HG03025 (cell line): Measurements from ENCODE around the gene NEURL2.

Experiments used
- ATAC-seq: cut with Tn5 transposase; IDR thresholded peaks from one replicate; pipeline ENCODE4 v1.9.1; 2021; ENCODE audit warnings: mild to moderate bottlenecking, moderate library complexity; ENCODE audit not compliant: unreplicated experiment, low FRiP score

NEURL2 gene

DNA sequence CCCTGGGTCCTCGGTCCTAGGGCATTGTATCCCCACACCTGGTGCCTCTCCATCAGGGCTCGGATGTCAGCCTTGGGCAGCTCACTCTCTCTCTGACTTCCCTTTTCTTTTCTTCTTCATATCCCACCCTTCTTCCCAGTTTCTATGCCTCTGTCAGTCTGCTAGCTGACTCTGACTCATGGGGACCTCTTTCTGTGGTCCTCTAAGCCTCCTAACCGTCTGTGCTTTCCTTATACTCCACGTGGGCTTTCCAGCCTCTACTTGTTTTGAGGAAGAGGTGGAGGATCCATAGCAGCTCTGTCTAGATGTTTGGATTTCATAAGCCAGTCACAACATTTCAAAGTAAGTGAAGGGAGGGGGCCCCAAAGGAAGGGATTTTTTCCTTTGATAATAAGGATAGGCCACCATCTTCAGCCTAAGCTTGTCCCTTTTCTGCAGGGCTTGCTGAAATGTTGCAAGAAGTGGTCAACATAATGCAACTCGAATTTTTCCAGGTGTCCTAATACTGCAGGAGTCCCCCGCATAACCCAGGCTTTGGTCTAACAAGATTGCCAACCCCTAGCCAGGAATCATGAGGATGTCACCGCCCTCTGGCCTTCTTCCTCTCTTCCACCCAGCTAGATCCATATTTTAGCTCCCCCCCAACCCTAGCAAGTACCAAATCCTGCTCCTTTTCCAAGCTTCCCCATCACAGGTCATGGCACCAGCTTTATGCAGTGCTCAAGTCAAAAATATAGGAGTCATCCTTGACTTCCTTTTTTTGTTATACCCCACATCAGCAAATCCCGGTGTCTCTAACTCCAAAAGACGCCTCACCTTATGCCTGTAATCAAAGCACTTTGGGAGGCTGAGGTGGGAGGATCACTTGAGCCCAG, 29.7 kb upstream of the NEURL2 start:
- ATAC-seq, result no peak

DNA sequence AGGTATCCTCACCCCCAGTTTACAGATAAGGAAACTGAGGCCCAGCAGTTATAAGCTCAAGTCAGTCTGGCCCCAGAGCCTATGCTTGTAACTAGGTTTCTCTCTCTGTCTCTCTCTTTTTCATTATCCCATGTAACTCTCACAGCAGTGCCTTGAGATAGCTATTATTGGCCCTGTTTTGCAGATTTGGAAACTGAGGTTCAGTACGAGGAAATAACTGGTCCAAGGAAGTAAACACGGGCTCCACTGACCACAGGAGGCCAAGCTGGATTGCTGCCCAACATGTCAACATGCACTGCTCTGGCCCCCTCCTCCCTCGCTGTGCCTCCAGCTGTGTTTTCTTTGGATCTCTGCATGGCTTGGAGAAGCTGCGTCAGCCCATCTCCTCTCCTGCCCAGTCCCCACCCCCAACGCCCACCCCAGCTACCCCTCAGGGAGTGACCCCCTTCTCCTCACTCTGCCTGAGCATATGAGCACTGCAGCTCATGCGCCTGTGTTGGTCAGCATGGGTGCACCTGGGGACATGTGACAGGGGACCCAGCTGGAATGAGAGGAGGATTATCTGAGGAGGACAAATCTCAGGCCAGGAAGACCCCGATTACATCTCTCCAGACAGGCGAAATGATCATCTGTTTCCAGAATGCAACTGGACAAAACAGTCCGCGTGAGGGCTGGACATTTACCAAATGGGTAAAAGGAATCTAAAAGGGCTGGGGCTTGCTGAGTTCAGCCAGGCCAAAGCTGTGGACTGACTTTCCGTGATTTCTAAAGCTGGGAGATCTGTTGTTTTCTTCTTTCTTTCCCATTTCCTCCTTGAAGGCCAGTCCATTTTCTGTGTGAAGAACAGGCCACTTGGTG, 28.8 kb upstream of the NEURL2 start:
- ATAC-seq, result no peak

DNA sequence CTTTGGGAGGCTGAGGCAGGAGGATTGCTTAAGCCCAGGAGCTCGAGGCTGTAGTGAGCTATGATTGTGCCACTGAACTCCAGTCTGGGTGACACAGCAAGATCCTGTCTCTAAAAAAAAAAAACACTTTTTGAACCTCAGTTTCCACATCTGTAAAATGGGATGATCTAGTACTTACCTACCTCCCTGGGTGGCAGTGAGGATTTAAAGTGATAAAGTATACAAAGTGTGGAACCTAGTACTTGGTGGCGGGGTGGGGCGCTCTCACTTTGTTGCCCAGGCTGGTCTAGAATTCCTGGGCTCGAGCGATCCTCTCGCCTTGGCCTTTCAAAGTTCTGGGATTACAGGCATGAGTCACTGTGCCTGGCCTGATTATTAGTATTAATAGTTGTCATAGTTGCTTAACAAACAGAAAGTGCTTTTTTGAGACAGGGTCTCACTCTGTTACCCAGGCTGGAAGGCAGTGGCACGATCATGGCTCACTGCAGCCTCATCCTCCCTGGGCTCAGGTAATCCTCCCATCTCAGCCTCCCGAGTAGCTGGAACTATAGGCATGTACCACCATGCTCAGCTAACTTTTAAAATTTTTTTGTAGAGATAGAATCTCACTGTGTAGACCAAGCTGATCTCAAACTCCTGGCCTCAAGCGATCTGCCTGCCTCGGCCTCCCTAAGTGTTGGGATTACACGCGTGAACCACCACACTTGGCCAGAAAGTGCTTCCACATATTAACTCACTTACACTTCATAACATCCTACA, 27.9 kb upstream of the NEURL2 start:
- ATAC-seq, result no peak

DNA sequence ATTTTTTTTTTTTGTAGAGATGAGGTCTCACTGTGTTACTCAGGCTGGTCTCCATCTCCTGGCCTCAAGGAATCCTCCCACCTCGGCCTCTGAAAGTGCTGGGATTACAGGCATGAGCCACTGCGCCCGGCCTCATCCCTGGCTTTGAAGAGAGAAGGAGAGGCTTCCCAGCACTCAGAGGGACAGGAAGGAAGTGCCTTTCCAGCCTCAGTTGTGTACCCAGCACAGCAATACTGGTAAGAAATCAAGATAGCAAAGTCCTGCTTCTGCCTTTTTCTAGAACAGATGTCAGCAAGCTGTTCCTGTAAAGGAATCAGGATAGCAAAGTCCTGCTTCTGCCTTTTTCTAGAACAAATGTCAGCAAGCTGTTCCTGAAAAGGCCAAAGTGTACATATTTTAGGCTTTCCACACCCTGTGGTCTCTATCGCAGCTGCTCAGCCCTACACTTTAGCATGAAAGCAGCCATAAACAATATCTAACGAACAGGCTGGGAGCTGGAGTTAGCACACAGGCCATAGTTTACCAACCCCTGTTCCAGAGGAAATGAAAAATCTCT, 27.3 kb upstream of the NEURL2 start:
- ATAC-seq, result no peak

DNA sequence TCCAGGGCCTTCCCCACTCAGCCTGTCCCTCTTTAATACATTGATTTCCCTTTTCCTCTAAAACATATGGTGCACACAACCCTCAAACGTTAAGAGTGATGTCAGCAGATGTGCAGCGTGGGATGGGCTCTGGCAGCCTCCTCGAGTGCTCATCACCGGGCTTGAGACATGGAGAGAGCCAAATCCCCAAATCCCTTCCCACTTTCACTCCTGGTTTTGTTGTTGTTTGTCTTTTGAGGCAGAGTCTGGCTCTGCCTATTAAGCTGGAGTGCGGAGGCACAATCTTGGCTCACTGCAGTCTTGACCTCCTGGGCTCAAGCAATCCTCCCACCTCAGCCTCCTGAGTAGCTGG, 26.8 kb upstream of the NEURL2 start:
- no peak for ATAC-seq

DNA sequence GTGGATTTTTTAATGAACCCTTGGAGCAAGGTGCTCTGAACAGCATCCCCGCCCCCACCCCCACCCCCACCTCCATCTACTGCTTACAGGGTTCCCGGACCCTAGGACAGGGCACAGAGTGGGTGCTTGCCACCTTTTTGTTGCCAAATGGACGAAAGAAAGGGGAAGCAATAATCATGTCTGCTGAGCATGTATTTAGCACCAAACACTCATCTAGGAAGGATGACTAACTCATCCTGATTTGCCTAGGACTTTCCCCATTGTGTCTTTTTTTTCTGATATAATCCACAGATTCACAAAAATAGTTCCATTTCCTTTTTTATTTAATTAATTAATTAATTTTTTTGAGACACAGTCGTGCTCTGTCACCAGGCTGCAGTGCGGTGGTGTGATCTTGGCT, 22.1 kb upstream of the NEURL2 start:
- no peak for ATAC-seq

DNA sequence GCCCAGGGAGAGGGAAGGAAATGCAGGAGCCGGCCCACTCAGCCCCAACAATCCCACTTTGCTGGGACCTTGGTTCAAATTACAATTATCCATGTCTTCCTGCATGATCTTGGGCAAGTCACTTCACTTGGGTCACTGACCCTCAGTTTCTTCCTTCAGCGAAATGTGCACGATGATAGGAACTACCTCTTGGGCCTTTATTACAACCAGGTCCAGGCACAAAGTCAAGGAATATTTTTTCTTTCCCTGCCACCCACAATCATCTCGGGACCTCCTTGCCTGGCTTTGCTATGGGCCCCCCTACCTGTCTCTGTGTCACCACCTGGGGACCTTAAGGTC, 21.3 kb upstream of the NEURL2 start:
- no peak for ATAC-seq

DNA sequence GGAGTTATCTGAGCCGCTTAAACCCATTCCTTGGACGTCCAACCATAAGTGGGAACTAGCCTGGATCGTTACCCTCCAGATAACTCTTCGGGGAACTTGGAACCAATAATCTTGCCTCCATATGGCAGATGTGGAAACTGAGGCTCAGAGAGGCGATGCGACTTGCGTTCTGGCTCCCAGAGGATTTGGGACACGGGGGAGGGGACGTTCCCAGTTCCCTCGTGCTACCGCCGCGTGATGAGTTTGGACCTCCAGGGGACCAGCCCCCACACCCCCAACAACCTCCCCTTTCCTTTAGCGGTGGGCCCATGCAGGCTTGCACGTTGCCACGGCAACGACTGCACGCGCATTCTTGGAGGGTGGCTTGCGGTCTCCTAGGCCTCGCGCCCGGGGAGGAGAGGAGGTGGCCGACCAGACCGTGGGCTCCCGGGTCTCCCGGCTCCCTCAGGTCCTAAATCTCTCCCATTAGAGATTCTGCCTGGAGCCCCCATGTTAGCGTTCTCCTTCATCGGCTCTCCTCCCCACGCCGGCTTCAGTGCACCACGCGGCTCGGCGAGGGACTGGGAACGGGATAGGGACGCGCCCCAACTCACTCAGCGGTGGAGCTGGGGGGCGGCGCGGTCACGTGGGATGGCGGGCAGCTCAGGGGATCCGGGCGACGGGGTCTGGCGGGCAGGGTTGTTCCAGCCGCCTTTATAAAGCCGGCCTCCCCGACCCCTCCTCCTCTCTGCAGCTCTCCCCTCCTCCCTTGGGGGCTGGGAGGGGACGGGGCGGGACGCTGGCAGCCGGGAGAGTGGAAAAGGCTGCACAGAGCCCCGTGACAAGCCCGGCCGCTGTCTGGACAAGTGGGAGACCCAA, 20.7 kb upstream of the NEURL2 start, which contains the start of gene PLTP:
Gene PLTP, minus strand, starts transcription at position 670 of the 858 bp plus-strand sequence. CDS start 703 bp downstream, outside the sequence.
- ATAC-seq, result no peak

DNA sequence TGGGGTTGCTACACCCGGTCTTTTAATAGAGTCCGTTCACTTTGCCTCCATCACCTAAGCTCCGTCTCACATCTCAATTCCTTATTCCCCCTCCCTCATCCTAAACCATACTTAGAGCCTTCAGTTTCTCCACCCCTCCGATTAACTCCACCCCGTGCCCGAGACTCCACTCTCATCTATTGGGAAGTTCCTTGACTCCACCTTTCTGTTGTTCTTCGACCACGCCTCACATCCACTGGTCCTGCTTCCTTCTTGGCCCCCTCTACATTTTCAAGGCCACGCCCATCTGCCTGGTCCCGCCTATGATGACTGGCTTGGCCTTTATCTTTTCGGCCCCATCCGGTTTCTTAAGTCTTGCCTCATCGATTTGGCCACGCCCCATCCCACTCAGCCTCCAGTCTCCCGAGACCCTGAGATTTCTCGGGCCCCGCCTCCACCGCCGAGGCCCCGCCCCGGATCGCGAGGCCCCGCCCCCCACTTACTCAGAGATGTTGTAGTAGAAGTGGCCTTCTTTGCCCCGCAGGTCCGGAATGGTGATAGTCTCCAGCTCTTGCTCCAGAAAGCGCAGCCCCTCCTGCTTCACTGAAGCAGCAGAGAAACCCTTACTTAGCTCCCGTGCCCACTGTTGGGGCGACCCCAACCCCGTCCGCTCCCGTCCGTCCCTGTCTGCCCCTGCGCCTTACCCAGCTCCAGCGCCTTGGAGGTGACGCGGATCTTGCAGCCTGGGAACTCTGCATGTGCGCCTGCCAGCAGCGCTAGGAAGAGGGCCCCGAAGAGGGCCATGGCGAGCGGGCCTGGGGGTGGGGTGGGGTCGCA, 19.9 kb upstream of the NEURL2 start:
- ATAC-seq, result peak; percentile 80

DNA sequence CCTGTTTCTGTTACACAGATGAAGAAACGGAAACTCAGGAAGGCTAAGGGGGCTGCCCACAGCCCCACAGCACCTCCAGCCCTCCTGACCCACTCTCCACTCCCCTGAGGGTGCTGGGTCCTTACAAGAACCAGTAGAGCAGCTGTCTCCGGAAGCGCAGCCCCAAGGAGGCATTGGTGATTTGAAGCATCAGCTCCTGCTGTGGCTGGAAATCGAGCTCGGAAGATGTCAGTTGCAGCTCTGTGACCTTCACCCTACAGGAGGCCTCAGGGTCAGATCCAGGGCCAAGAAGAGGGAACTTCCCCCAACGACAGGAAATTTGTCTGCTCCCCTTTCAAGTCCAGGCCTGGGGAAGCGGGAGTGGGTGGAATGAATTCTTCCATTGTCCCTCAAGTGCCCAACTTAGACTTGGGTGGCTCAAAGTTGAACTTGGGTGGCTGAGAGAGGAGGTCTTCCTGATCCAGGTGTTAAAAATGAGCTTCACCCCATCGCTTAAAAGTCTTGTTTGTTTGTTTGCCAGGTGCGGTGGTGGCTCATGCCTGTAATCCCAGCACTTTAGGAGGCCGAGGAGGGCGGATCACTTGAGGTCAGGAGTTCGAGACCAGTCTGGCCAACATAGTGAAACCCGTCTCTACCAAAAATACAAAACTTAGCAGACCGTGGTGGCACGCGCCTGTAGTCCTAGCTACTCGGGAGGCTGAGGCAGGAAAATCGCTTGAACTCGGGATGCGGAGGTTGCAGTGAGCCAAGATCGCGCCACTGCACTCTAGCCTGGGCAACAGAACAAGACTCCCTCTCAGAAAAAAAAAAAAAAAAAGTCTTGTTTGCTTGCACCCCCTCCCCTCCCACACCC, 19.0 kb upstream of the NEURL2 start:
- ATAC-seq, result no peak

DNA sequence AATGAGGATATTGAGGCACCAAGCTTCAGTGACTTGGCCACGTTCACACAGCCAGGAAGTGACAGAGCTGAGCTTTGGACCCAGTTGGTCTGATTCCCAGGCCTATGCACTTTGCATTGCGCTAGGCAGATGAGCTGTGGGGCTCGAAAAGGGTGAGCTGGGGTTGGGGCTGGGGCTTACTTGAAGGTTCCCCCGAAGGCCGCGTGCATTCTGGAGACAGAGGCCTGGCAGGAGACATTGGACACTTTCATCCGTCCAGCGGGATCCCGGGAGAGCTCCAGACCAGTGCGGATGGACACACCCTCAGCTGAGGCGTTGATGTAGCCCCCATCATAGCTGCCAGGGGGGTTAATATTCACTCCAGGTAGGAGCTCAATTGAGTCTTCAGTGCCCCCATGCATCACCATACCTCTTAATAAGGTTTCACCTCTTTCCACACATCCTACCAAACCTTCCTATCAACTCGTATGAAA, 18.4 kb upstream of the NEURL2 start:
- ATAC-seq, result no peak

DNA sequence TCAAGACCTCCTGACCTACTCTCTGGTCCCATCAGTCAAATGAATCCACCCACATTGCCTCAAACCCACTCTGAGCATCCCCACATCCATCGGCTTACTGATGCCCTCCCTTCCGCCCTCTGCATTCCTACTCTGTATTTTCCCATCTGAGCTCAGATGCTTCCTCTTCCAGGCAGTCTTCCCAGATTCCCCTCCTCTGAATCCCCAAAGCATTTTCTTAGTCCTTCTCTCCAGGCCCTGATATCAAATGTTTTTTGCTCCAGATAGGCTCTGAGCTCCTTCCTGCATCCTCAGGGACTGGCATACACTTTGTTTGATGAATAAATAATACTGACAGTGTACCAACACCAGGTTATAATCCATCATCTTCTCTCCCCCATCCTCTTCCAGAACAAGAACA, 17.1 kb upstream of the NEURL2 start:
- no peak for ATAC-seq

DNA sequence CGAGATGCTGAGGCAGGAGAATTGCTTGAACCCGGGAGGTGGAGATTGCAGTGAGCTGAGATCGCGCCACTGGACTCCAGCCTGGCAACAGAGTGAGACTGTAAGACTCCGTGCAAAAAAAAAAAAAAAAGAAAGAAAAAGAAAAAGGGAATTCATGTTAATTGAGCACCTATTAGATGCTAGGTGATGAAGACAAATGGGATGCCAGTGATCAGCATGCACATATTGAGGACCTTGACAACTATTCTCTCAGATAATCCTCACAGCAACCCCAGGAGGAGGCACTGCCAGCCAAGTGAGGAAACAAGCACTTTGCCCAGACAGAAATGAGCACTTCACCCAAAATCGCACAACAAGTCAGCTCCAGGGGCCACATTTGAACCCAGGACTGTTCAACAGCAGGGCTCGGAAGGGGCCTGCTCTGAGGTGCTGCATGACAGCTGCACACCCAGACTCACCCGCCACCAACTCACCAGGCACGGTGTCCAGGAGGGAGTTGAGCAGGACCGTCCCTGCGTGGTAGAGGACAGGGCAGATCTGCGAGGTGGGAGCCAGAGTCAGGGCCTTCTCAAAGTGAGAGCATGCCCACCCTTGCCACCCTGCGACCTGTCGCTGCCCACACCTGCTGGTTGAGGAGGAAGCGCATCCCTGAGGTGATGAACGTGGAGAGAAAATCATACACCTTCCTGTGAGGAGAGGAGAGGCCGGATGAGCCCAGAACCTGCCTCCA, 16.4 kb upstream of the NEURL2 start:
- no peak for ATAC-seq

DNA sequence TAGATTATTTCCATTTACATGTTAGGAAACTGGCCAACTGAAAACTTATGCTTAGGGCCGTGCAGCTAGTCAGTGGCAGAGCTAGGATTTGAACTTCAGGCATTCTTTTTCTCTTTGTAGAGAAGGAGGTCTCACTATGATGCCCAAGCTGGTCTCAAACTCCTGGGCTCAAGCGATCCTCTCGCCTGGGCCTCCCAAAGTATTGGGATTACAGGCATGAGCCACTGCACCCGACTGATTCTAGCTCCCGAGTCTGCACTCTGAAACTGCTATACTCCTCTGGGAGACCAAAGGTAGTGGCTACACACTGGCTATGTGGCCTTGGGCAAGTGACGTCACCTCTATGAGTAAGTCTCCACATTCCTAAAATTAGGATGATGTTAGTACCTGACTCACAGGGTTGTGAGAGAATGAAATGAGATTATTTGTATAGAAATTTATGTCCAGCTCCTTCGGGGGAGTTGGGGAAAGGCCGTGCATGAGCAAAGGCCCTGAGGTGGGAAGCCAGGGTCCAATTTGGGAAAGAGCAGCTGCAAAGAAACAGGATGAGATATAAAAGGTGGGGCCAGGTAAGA, 14.6 kb upstream of the NEURL2 start:
- no peak for ATAC-seq

DNA sequence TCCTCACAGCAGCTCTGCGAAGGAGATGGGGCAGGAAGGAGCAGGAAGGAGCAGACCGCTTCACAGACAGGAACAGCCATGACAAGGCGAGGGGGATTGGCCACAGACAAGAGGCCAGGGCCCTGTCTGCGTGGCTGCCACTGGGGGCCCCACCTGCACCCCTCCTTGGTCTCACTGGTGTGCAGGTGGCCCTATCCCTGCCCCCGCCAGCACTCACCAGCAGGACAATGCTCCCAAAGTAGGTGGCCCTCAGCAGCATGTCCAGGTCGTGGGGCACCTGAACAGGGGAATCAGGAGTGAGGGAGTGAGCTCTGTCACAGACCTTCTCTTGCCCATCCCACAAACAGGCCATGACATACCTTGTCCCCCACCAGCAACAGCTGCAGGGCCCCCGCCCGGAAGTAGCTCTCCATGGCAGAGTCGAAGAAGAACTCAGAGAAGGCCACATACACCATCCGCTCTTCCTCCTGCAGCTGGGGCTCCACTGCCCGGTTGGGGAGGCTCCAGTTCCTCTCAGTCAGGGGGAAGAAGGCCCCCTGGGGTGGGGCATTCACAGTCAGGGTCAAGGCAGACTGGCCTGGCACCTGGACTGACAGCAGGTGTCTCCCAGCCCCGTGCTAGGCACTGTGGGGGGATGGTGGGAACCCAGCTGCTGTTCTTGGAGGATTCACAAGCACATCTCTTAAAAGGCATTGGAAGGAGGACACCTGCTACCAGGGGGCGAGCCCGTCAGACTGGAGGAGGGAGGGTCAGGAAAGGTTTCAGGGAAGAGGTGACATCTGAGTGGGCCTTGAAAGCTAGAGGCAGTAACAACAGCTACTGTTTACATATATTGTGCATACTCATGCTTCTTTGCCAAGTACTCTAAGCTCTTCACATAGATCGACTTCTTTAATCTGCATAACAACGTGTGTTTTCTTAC, 13.8 kb upstream of the NEURL2 start:
- no peak for ATAC-seq

DNA sequence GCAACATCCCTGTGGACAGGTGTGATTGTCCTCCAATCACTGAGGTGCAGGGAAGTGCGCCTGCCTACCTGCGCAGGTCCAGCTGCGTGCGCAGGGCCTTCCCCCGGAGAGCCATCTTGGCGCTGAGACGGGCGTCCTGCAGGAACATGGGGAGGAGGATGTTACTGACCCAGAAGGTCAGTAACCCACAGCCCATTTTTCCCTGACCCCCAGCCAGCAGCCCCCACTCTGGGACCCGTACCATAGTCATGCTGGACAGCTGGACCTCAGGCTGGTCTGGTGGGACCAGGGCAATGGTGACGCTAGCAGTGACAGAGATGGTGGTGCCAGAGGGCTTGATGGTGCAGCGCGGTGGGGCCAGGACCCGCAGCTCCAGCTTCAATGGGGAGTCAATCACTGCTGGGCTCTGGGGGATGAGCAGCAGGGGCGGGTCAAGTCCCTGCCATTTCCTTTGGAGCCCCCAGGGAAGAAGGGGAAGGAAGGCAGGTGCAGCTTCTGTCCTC, 11.2 kb upstream of the NEURL2 start:
- ATAC-seq, result no peak
